A549 treated with GW870086 at 1 μM for 4 hours (cell line): ENCODE results near the gene AMY1A. TPM values are rescaled to one million over a fixed set of nuclear protein-coding genes. Genes with fewer than 3 reads are reported as not detected.

Source experiments
- total RNA-seq: library from RNA; stranded (reverse); fragments of 200-300 nt; extraction: Qiagen RNA extraction; gene quantifications from 5 replicates; pipeline ENCODE4 v1.2.3, GENCODE V29; 2022; ENCODE audit warnings: low read depth

Gene AMY1A
- not detected in 5 replicates for total RNA-seq

DNA sequence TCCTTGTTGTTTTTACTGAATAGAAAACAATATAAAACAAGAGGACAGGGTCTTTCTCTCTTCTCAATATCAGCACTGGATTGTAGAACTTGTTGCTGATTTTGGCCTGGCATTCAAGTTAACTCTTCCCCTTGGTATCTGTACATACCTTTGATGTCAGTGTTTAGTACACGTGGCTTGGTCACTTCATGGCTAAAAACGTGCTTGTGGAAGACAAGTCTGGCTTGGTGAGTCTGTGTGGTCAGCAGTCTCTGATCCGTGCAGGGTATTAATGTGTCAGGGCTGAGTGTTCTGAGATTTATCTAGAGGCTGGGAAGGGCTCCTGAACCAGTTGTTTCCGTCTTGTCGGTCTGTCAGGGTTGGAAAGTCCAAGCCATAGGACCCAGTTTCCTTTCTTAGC, at the start of gene AMY1A:
TSS of gene AMY1A (plus strand) at position 301 of the 400 bp plus-strand sequence. CDS start 571 bp downstream, outside the sequence.

DNA sequence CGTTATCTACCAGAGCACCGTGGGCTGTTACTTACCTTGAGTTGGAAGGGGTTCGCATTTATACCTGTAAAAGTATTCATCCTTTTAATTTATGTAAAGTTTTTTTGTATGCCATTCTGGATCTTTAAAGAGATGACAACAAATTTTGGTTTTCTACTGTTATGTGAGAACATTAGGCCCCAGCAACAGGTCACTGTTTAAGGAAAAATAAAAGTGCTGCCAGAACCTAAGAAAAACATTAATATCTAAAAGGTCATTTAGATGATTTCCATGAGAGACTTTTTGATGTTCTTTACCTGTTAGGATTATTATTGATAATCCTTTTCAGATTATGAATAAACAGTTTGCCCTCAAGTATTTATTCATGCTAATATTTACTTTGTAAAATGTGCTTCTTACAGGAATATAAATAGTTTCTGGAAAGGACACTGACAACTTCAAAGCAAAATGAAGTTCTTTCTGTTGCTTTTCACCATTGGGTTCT, 38.5 kb upstream of the AMY1A start, which contains the start of gene AMY2A:
TSS of gene AMY2A (plus strand) at position 434 of the 484 bp plus-strand sequence. CDS start at position 448, 14 bp downstream.

DNA sequence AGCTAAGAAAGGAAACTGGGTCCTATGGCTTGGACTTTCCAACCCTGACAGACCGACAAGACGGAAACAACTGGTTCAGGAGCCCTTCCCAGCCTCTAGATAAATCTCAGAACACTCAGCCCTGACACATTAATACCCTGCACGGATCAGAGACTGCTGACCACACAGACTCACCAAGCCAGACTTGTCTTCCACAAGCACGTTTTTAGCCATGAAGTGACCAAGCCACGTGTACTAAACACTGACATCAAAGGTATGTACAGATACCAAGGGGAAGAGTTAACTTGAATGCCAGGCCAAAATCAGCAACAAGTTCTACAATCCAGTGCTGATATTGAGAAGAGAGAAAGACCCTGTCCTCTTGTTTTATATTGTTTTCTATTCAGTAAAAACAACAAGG, 40.5 kb downstream of the AMY1A start, which contains the start of gene AMY1B:
TSS of gene AMY1B (minus strand) at position 101 of the 400 bp plus-strand sequence. CDS start 571 bp downstream, outside the sequence.

Other genes with a start within 250 kb of the AMY1A start
- 4.4 to 6.7 TPM (median 5.7 TPM) in 5 replicates for gene RNPC3, start 130.1 kb upstream of the AMY1A start, total RNA-seq
- gene AMY2B, start 84.2 kb upstream of the AMY1A start, total RNA-seq = 0.33 to 0.55 TPM (median 0.43 TPM) in 5 replicates
- gene AMY2A, start 38.3 kb upstream of the AMY1A start, total RNA-seq = not detected in 5 replicates
- not detected in 5 replicates for gene AMY1B, start 40.5 kb downstream of the AMY1A start, total RNA-seq
- not detected in 5 replicates for gene AMY1C, start 94.1 kb downstream of the AMY1A start, total RNA-seq